ENCODE results near the gene GPC3.
"Not testable (repeated sequence)": the region's sequence is repeated elsewhere in the genome, so short reads cannot be mapped to it uniquely, and the experiment has no call there.

The GPC3 gene

DNA sequence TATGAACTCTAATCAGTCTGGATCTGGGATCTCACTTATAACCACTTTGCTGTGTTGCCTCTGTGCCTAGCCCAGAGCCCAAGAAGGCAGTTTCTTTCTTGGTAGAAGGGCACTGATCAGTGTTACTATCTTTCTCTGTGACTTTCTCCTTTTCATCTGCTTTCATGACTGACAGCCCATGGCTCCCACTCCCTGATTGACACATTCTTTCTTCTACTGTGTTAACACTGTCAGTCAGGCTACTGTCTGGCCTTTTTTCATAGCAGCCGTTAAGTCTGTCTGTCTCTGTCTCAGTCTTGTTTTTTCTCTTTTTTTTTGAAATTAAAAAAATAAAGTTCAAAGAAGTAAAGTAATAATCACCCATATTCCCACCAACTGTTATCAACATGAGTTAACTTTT is 210.6 kb downstream of the GPC3 start:
- no peaks in the 10 kb centered on the region for H3K4me1 ChIP-seq (ENCODE audit: control insufficient read depth in 2 of 2, insufficient read depth in 2 of 2, low read length in 2 of 2)
- H3K27ac ChIP-seq (ENCODE audit: low read depth in 2 of 2, low read length in 2 of 2): no peak overlapping the region
- peaks cover 2 to 7% of the 10 kb centered on the region in 2 donors for H3K27me3 ChIP-seq (ENCODE audit: control insufficient read depth in 2 of 2, insufficient read depth in 2 of 2, low read length in 2 of 2)
- H3K4me3 ChIP-seq (ENCODE audit: low read length in 2 of 2): no peak overlapping the region
- H3K9ac ChIP-seq (ENCODE audit: low read depth in 1 of 2, low read length in 2 of 2): no peak overlapping the region
- no peaks in the 10 kb centered on the region for H3K36me3 ChIP-seq (ENCODE audit: control insufficient read depth in 2 of 2, insufficient read depth in 2 of 2, low read length in 2 of 2)
- no peaks in the 10 kb centered on the region for H3K9me3 ChIP-seq (ENCODE audit: control insufficient read depth in 2 of 2, low read length in 2 of 2)

DNA sequence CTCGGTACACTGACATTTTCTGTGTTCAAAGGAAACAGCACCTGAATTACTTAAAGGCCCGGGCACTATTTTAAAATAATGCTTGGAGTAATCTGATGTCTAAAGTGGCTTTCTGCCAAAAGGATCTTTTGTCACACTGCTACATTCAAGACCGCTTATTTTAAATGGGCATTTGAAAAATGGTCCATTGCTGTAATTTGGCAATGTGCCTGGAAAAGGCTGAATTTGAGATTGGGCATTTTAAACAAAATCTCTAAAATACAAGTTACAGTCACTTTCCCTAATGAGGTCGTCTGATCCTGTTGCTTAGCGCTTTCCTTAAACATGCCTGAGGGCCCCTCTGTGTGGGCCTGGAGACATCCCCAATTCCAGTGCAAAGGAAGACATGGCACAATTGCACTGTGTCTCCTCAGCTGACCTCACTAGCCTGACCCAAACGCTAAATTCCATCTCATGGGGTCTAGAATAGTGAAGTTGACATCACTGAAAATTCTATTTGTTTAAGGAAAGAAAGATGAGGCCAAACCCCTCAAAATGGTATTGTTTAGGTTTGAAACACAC is 214.2 kb downstream of the GPC3 start:
- no peaks in the 10 kb centered on the region for H3K36me3 ChIP-seq (ENCODE audit: control insufficient read depth in 2 of 2, insufficient read depth in 2 of 2, low read length in 2 of 2)
- no peak overlapping the region for H3K27ac ChIP-seq (ENCODE audit: low read depth in 2 of 2, low read length in 2 of 2)
- no peaks in the 10 kb centered on the region for H3K9me3 ChIP-seq (ENCODE audit: control insufficient read depth in 2 of 2, low read length in 2 of 2)
- peaks cover 4 to 8% of the 10 kb centered on the region in 2 donors for H3K27me3 ChIP-seq (ENCODE audit: control insufficient read depth in 2 of 2, insufficient read depth in 2 of 2, low read length in 2 of 2)
- H3K4me3 ChIP-seq (ENCODE audit: low read length in 2 of 2): no peak overlapping the region
- H3K9ac ChIP-seq (ENCODE audit: low read depth in 1 of 2, low read length in 2 of 2): no peak overlapping the region
- H3K4me1 ChIP-seq (ENCODE audit: control insufficient read depth in 2 of 2, insufficient read depth in 2 of 2, low read length in 2 of 2): no peaks in the 10 kb centered on the region

DNA sequence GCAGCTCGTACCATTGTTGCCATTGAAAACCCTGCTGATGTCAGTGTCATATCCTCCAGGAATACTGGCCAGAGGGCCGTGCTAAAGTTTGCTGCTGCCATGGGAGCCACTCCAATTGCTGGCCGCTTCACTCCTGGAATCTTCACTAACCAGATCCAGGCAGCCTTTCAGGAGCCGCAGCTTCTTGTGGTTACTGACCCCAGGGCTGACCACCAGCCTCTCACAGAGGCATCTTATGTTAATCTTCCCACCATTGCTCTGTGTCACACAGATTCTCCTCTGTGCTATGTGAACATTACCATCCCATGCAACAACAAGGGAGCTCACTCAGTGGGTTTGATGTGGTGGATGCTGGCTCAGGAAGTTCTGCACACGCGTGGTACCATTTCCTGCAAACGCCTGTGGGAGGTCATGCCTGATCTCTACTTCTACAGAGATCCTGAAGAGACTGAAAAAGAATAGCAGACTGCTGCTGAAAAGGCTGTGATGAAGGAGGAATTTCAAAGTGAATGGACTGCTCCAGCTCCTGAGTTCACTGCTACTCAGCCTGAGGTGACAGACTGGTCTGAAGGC is 222.3 kb downstream of the GPC3 start:
- H3K36me3 ChIP-seq (ENCODE audit: control insufficient read depth in 2 of 2, insufficient read depth in 2 of 2, low read length in 2 of 2); H3K9ac ChIP-seq (ENCODE audit: low read depth in 1 of 2, low read length in 2 of 2); H3K9me3 ChIP-seq (ENCODE audit: control insufficient read depth in 2 of 2, low read length in 2 of 2); H3K4me3 ChIP-seq (ENCODE audit: low read length in 2 of 2); H3K4me1 ChIP-seq (ENCODE audit: control insufficient read depth in 2 of 2, insufficient read depth in 2 of 2, low read length in 2 of 2); H3K27ac ChIP-seq (ENCODE audit: low read depth in 2 of 2, low read length in 2 of 2): not testable (repeated sequence)
- peaks cover 3 to 12% of the 10 kb centered on the region in 2 donors for H3K27me3 ChIP-seq (ENCODE audit: control insufficient read depth in 2 of 2, insufficient read depth in 2 of 2, low read length in 2 of 2)

DNA sequence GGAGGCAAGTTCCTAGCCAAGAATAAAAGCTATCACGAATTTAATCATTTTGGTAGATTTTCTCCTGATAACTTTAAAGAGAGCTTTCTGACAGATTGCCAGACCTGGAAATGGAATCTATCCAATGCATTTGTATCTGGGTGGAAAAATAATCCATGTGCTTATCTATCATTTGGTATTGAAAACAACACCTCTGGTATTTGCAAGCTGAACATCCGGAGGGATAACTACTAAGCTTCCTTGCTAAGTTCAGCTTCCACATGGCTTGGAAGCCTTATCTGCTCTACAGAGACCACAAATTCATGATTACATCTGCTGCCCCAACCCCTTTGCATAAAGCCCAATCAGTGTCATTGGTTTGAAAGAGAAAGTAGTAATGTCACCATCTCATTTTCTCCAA is 230.7 kb downstream of the GPC3 start:
- H3K9ac ChIP-seq (ENCODE audit: low read depth in 1 of 2, low read length in 2 of 2): no peak overlapping the region

DNA sequence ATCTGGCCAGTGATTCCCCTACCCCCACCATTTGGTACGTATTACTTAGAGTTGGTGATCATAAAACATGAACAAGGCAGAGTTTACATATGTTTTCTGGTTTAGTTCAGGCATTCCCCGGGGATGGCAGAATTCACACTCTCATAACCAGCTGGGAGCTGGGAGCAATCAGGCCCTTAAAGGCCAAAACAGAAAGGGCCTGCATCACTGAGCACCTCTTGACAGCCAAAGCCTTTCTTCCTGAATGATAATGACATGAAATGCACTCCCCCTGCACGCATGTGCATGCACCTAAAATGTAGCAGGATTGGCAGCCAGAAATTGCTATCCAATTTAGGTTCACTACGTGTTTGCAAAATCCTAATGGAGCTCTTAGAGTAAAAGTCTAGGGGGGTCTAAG is 235.4 kb downstream of the GPC3 start:
- Histone ChIP-seq H3K4me1 (ENCODE audit: control insufficient read depth in 2 of 2, insufficient read depth in 2 of 2, low read length in 2 of 2) (no peaks in the 10 kb centered on the region), H3K4me3 (ENCODE audit: low read length in 2 of 2) (no peak overlapping the region), H3K9me3 (ENCODE audit: control insufficient read depth in 2 of 2, low read length in 2 of 2) (no peaks in the 10 kb centered on the region), H3K36me3 (ENCODE audit: control insufficient read depth in 2 of 2, insufficient read depth in 2 of 2, low read length in 2 of 2) (no peaks in the 10 kb centered on the region), H3K27ac (ENCODE audit: low read depth in 2 of 2, low read length in 2 of 2) (no peak overlapping the region), H3K27me3 (ENCODE audit: control insufficient read depth in 2 of 2, insufficient read depth in 2 of 2, low read length in 2 of 2) (peaks cover 6 to 8% of the 10 kb centered on the region in 2 donors), H3K9ac (ENCODE audit: low read depth in 1 of 2, low read length in 2 of 2) (no peak overlapping the region)

More for the DNA sequence above, 230.7 kb downstream of the GPC3 start:
- H3K27me3 ChIP-seq (ENCODE audit: control insufficient read depth in 2 of 2, insufficient read depth in 2 of 2, low read length in 2 of 2): peaks cover 5 to 6% of the 10 kb centered on the region in 2 donors
- no peaks in the 10 kb centered on the region for H3K9me3 ChIP-seq (ENCODE audit: control insufficient read depth in 2 of 2, low read length in 2 of 2)
- no peak overlapping the region for H3K27ac ChIP-seq (ENCODE audit: low read depth in 2 of 2, low read length in 2 of 2)
- no peaks in the 10 kb centered on the region for H3K36me3 ChIP-seq (ENCODE audit: control insufficient read depth in 2 of 2, insufficient read depth in 2 of 2, low read length in 2 of 2)
- no peaks in the 10 kb centered on the region for H3K4me1 ChIP-seq (ENCODE audit: control insufficient read depth in 2 of 2, insufficient read depth in 2 of 2, low read length in 2 of 2)
- no peak overlapping the region for H3K4me3 ChIP-seq (ENCODE audit: low read length in 2 of 2)

DNA sequence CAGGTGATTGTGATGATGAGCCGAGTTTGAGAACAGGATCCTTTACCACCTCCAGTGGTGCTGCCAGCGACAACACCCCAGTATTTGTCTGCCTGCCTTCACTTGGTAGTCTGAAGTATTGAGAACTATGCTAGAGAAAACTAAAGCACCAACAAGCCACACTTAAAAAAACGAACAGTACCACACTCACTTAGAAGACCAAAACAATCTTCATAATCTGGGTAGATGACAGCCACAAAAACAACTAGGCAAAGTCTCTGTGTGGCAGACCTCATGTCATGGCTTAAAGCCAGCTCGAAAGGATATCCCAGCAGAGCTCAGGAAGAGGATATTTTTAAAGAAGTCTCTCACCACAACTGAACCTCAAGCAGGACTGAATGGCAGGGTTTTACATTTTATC is 236.0 kb downstream of the GPC3 start:
- Histone ChIP-seq H3K27me3 (ENCODE audit: control insufficient read depth in 2 of 2, insufficient read depth in 2 of 2, low read length in 2 of 2) (peaks cover 6 to 8% of the 10 kb centered on the region in 2 donors), H3K4me3 (ENCODE audit: low read length in 2 of 2) (no peak overlapping the region)

DNA sequence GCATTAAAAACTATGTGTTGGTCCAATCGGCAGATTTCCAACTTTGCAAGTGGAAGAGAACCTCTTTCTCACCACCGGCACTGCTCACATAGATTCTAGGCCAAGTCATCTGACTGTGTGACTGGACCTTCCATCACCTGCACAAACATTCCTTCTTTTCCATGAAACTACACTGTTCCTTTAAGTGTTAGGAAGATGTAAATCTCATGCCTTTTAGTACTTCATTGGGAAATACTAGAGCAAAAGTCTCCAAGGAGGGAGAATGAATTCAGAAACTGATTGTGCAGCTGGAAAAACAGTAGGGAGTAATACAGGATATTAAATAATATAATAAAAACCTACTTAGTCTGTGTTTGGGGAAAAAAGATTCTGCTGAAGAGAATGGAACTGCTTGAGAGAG is 238.2 kb downstream of the GPC3 start:
- no peak overlapping the region for H3K4me3 ChIP-seq (ENCODE audit: low read length in 2 of 2)
- no peak overlapping the region for H3K9ac ChIP-seq (ENCODE audit: low read depth in 1 of 2, low read length in 2 of 2)
- no peaks in the 10 kb centered on the region for H3K36me3 ChIP-seq (ENCODE audit: control insufficient read depth in 2 of 2, insufficient read depth in 2 of 2, low read length in 2 of 2)
- H3K27me3 ChIP-seq (ENCODE audit: control insufficient read depth in 2 of 2, insufficient read depth in 2 of 2, low read length in 2 of 2): peaks cover 2 to 7% of the 10 kb centered on the region in 2 donors
- H3K27ac ChIP-seq (ENCODE audit: low read depth in 2 of 2, low read length in 2 of 2): no peak overlapping the region
- no peaks in the 10 kb centered on the region for H3K4me1 ChIP-seq (ENCODE audit: control insufficient read depth in 2 of 2, insufficient read depth in 2 of 2, low read length in 2 of 2)
- no peaks in the 10 kb centered on the region for H3K9me3 ChIP-seq (ENCODE audit: control insufficient read depth in 2 of 2, low read length in 2 of 2)

More for the DNA sequence above, 236.0 kb downstream of the GPC3 start:
- Histone ChIP-seq H3K36me3 (ENCODE audit: control insufficient read depth in 2 of 2, insufficient read depth in 2 of 2, low read length in 2 of 2) (no peaks in the 10 kb centered on the region), H3K9ac (ENCODE audit: low read depth in 1 of 2, low read length in 2 of 2) (no peak overlapping the region), H3K4me1 (ENCODE audit: control insufficient read depth in 2 of 2, insufficient read depth in 2 of 2, low read length in 2 of 2) (no peaks in the 10 kb centered on the region), H3K27ac (ENCODE audit: low read depth in 2 of 2, low read length in 2 of 2) (no peak overlapping the region), H3K9me3 (ENCODE audit: control insufficient read depth in 2 of 2, low read length in 2 of 2) (no peaks in the 10 kb centered on the region)

DNA sequence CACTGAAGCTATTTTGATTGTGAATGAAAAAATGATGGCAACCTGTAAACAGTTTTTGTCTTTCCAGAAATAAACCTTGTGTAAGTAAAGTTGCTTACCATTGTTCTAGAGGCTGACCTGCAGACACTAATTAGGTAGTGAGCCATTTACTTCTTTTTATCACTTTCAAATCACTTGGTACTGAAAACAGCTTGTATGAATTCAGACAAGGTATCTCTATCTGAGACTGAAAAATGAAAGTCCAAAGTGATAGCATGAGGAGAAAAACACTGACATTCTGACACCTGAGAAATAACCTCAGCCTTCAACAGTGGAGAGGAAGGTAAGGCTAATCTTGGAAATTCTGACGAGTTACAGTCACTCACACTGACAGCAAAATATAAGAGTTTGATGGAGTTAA is 238.8 kb downstream of the GPC3 start:
- no peak overlapping the region for H3K4me3 ChIP-seq (ENCODE audit: low read length in 2 of 2)
- H3K27ac ChIP-seq (ENCODE audit: low read depth in 2 of 2, low read length in 2 of 2): no peak overlapping the region
- no peaks in the 10 kb centered on the region for H3K36me3 ChIP-seq (ENCODE audit: control insufficient read depth in 2 of 2, insufficient read depth in 2 of 2, low read length in 2 of 2)
- H3K27me3 ChIP-seq (ENCODE audit: control insufficient read depth in 2 of 2, insufficient read depth in 2 of 2, low read length in 2 of 2): peaks cover 2 to 7% of the 10 kb centered on the region in 2 donors
- H3K4me1 ChIP-seq (ENCODE audit: control insufficient read depth in 2 of 2, insufficient read depth in 2 of 2, low read length in 2 of 2): no peaks in the 10 kb centered on the region
- H3K9ac ChIP-seq (ENCODE audit: low read depth in 1 of 2, low read length in 2 of 2): no peak overlapping the region
- no peaks in the 10 kb centered on the region for H3K9me3 ChIP-seq (ENCODE audit: control insufficient read depth in 2 of 2, low read length in 2 of 2)

DNA sequence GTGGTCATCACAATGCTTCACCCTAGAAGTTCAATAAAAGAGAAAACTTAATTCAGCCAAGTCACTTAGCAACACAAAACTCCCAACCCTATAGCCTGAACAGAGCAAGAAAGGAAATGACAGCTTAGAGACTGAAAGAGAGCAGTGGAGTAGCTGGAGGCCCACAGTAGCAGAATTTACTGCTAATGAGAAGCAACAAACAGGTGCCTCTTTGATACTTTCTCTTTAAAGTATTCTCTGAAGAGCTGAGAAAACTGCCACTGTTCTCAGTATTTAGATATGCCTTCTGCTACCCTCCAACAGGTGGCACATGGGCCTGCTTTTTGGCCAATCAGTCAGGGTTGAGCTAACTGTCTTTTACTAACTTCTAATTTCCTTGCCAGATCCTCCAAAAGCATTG is 240.0 kb downstream of the GPC3 start:
- H3K9ac ChIP-seq (ENCODE audit: low read depth in 1 of 2, low read length in 2 of 2): no peak overlapping the region
- no peaks in the 10 kb centered on the region for H3K36me3 ChIP-seq (ENCODE audit: control insufficient read depth in 2 of 2, insufficient read depth in 2 of 2, low read length in 2 of 2)
- no peak overlapping the region for H3K27ac ChIP-seq (ENCODE audit: low read depth in 2 of 2, low read length in 2 of 2)
- H3K4me1 ChIP-seq (ENCODE audit: control insufficient read depth in 2 of 2, insufficient read depth in 2 of 2, low read length in 2 of 2): no peaks in the 10 kb centered on the region
- H3K9me3 ChIP-seq (ENCODE audit: control insufficient read depth in 2 of 2, low read length in 2 of 2): no peaks in the 10 kb centered on the region
- H3K27me3 ChIP-seq (ENCODE audit: control insufficient read depth in 2 of 2, insufficient read depth in 2 of 2, low read length in 2 of 2): peaks cover 2 to 7% of the 10 kb centered on the region in 2 donors
- no peak overlapping the region for H3K4me3 ChIP-seq (ENCODE audit: low read length in 2 of 2)

DNA sequence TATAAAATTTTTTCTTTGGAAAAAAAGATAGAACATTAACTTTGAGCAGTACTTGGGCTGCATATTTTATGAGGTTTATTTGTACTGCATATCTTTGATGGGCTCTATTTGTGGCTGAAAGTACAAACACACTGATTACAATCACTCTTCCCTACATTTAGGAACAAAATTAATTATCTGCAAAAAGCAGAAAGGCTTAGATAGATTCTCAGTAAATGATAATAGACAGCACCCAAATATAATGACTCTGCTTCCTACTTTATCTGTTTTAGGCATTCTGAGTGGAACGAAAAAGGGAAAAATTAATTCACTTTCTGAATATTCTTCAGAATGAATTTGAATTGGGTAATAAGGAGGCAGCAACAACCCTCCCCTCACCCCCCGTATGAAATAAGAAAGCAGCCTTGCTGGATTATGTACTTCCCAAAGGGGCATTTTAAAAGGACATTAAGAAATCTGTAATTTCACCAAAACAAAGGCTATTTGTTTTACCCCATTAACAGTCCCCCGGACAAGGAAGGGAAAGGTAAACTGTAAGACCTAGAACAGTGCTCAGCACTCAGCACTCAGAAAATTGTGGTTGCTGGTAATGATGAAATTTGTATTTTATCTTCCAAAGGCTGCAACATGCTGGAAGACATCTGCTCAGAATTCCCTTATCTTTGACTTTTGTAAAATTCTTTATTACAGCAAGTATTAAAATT is 242.6 kb downstream of the GPC3 start:
- Histone ChIP-seq H3K27ac (ENCODE audit: low read depth in 2 of 2, low read length in 2 of 2) (no peak overlapping the region), H3K36me3 (ENCODE audit: control insufficient read depth in 2 of 2, insufficient read depth in 2 of 2, low read length in 2 of 2) (no peaks in the 10 kb centered on the region), H3K9me3 (ENCODE audit: control insufficient read depth in 2 of 2, low read length in 2 of 2) (no peaks in the 10 kb centered on the region), H3K4me3 (ENCODE audit: low read length in 2 of 2) (no peak overlapping the region), H3K4me1 (ENCODE audit: control insufficient read depth in 2 of 2, insufficient read depth in 2 of 2, low read length in 2 of 2) (no peaks in the 10 kb centered on the region), H3K27me3 (ENCODE audit: control insufficient read depth in 2 of 2, insufficient read depth in 2 of 2, low read length in 2 of 2) (peaks cover 2 to 7% of the 10 kb centered on the region in 2 donors), H3K9ac (ENCODE audit: low read depth in 1 of 2, low read length in 2 of 2) (no peak overlapping the region)

Measured in mucosa of rectum (tissue), 2 donors.